ENCODE data around the gene ARID5B. TPM values are rescaled to one million over a fixed set of nuclear protein-coding genes. Genes with fewer than 3 reads are reported as not detected.

The ARID5B gene
- total RNA-seq, 1 experiment from 2014 or later = 0.04 TPM

DNA sequence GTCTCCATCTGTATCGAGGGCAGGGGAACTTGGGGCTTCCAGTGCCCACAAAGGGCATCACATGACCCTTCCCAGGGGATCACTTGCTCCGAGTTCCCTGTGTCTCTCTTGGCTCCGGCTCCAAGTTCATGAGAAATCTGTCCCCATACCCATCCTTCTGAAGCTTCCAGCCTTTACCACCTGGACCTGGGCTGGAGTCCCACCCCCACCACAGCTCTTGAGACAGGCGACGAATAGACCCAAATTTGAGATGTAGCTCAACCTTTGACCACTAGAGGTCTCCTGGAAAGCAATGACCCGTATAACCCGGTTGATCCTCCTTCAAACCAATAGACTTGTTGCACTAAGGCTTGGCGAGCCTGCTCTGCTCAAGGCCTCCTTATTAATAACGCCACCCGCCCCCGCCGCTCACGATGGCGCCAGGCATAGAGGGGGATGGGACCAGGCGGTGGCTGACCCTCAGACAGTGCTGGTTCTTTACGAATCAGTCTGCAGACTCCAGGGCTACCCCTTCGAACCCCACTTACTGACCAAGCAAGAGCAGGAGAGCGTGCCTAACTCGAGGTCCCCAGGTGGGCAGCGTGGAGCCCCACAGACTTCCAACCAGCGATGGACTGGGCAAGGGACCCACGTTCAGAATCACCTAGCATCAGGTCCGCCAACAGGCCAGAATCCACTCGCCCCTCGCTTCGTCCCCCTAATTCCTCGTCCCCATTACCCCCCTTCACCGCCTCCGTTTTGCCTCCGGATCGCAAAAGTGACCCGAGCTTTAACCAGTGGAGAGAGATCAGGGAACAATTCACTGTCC lies 4.4 kb upstream of the ARID5B start:
- Histone ChIP-seq H3K79me2 (ENCODE audit: insufficient read depth, low read length) (no peaks in the 10 kb centered on the region), H3K9me3 (ENCODE audit: control insufficient read depth, low read depth, low read length) (no peaks in the 10 kb centered on the region), H3K4me1 (ENCODE audit: insufficient read depth, low read length) (no peaks in the 10 kb centered on the region), H4K20me1 (ENCODE audit: control insufficient read depth, insufficient read depth, insufficient read length) (no peaks in the 10 kb centered on the region), H4K5ac (ENCODE audit: insufficient read length, low read depth, low read length) (no peak overlapping the region), H3K9ac (ENCODE audit: extremely low read depth, insufficient read length, low read length) (no peak overlapping the region), H2BK12ac (ENCODE audit: insufficient read length, low read depth, low read length) (no peak overlapping the region), H3K79me1 (ENCODE audit: insufficient read depth, low read depth, low read length, poor library complexity, severe bottlenecking) (no peaks in the 10 kb centered on the region), H2AK5ac (ENCODE audit: insufficient read length, low read length) (no peak overlapping the region), H2BK5ac (ENCODE audit: insufficient read length, low read length) (no peak overlapping the region), H3K23ac (ENCODE audit: insufficient read length, low read depth, low read length) (no peak overlapping the region), H2AFZ (ENCODE audit: low read length) (peak overlapping the region; percentile 75), H2BK20ac (ENCODE audit: low read depth, low read length, poor library complexity, severe bottlenecking) (no peak overlapping the region), H3K4ac (ENCODE audit: low read depth, low read length) (no peak overlapping the region), H3T11ph (ENCODE audit: low read length) (no peak overlapping the region), H3K56ac (ENCODE audit: insufficient read length, low read depth, low read length) (no peak overlapping the region), H4K91ac (ENCODE audit: insufficient read length, low read depth, low read length) (no peak overlapping the region), H3K14ac (ENCODE audit: insufficient read depth, low read length) (no peak overlapping the region), H3K27me3 (ENCODE audit: insufficient read depth, low read length) (peaks cover 29% of the 10 kb centered on the region; the same call in 1 of the 2 replicates), H4K8ac (replicated peaks; ENCODE audit: insufficient read length, low read depth, low read length) (no peak overlapping the region), H3K27ac (ENCODE audit: insufficient read length, low read depth, low read length) (no peak overlapping the region), H2BK120ac (ENCODE audit: low read depth, low read length, poor library complexity, severe bottlenecking) (no peak overlapping the region), H2BK15ac (ENCODE audit: low read depth, low read length) (no peak overlapping the region), H3K23me2 (ENCODE audit: insufficient read length, low read depth, low read length, poor library complexity, severe bottlenecking) (peaks cover 25% of the 10 kb centered on the region), H3K18ac (ENCODE audit: insufficient read length, low read depth, low read length) (no peak overlapping the region), H3K4me2 (ENCODE audit: insufficient read depth, insufficient read length, low read length) (peak overlapping the region; percentile 86)
- no peaks in the 10 kb centered on the region for H3K9me3 Mint-ChIP-seq
- no CpG with 5 or more reads among the region's 32 CpGs for WGBS (ENCODE audit: extremely low coverage, insufficient read length, low lambda C conversion rate)
- peaks cover 30 to 44% of the 10 kb centered on the region in 2 experiments for H3K4me1 Mint-ChIP-seq
- DNase-seq = peak; percentile 83
- TF ChIP-seq, protein P1, sequence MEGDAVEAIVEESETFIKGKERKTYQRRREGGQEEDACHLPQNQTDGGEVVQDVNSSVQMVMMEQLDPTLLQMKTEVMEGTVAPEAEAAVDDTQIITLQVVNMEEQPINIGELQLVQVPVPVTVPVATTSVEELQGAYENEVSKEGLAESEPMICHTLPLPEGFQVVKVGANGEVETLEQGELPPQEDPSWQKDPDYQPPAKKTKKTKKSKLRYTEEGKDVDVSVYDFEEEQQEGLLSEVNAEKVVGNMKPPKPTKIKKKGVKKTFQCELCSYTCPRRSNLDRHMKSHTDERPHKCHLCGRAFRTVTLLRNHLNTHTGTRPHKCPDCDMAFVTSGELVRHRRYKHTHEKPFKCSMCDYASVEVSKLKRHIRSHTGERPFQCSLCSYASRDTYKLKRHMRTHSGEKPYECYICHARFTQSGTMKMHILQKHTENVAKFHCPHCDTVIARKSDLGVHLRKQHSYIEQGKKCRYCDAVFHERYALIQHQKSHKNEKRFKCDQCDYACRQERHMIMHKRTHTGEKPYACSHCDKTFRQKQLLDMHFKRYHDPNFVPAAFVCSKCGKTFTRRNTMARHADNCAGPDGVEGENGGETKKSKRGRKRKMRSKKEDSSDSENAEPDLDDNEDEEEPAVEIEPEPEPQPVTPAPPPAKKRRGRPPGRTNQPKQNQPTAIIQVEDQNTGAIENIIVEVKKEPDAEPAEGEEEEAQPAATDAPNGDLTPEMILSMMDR (conservative IDR thresholded peaks at IDR 0.05) = peak; percentile 74
- peaks cover 56% of the 10 kb centered on the region for H3K27me3 Mint-ChIP-seq (ENCODE audit: low read depth)
- H3K4me3 Mint-ChIP-seq = peak overlapping the region; percentile 68 to 84
- H3K27ac Mint-ChIP-seq = no peak overlapping the region
- H3K36me3 Mint-ChIP-seq (ENCODE audit: insufficient read depth in 1 of 3, low read depth in 3 of 3) = no peaks in the 10 kb centered on the region
